K562 (cell line): ENCODE data around the gene ZBED4. TPM values are rescaled to one million over a fixed set of nuclear protein-coding genes. Genes with fewer than 3 reads are reported as not detected.

Experiments used
- ATAC-seq: fragments of 200-7000 bp; cut with Tn5 transposase; 3 replicates; pipeline ENCODE4 v1.9.1; 2020; ENCODE audit warnings: moderate library complexity
- BruUV-seq: library from RNA; stranded (reverse); fragments of 400-500 nt; replicated peaks from 2 replicates; lab custom pipeline; 2021; lab: Mats Ljungman, UMichigan
- CTCF ChIA-PET: fragments of 300-600 bp; formaldehyde crosslinking; extraction: SDS; loops from one replicate; lab custom pipeline; 2021; ENCODE audit warnings: low intra/inter-chr PET ratio; lab: Yijun Ruan, JAX
- POLR2A ChIA-PET: fragments of 300-600, 350-650 bp; sonication (Branson Sonifier 250); formaldehyde crosslinking; extraction: SDS; loops from one replicate; lab custom pipeline; 2021; ENCODE audit warnings: antibody characterized with exemption, inconsistent platforms; lab: Yijun Ruan, JAX
- DNase-seq, 4 experiments: peaks; one replicate each; pipeline versions ENCODE4 v3.0.0 to v3.0.0-alpha.2; 2011 to 2018; ENCODE audit warnings: low spot score in 3 of 4, mixed read lengths in 3 of 4; ENCODE audit errors: extremely low read depth in 1 of 4
- FAIRE-seq: peaks from 2 replicates; lab custom pipeline; 2011; peaks lifted over from hg19 to GRCh38; lab: Jason Lieb, UNC
- H2AFZ ChIP-seq: 2 replicates; pipeline ENCODE4 v1.6.0; 2011; ENCODE audit warnings: low read depth, low read length, control low read depth, inconsistent platforms
- H3K27ac ChIP-seq: fragments of 200-600 bp; 3 replicates; pipeline ENCODE4 v1.8.0; 2011; ENCODE audit warnings: low read depth, mild to moderate bottlenecking, control low read depth, inconsistent platforms, low read length, moderate library complexity, mixed read lengths; ENCODE audit errors: extremely low read depth
- H3K27me3 ChIP-seq, 2 experiments: fragments of 300-600 bp in 1 of 2; 2 replicates in 1 of 2; 3 replicates in 1 of 2; pipeline versions ENCODE4 v1.6.0 to v1.8.0; 2011; ENCODE audit warnings: inconsistent platforms in 2 of 2, low read length in 2 of 2, mild to moderate bottlenecking in 1 of 2, mixed read lengths in 1 of 2, moderate library complexity in 1 of 2; ENCODE audit not compliant: control insufficient read depth in 2 of 2, insufficient read depth in 2 of 2
- H3K36me3 ChIP-seq: fragments of 300-600 bp; 3 replicates; pipeline ENCODE4 v1.8.0; 2011; ENCODE audit warnings: mild to moderate bottlenecking, low read length, inconsistent platforms; ENCODE audit not compliant: control insufficient read depth, insufficient read depth
- H3K4me1 ChIP-seq, 2 experiments: fragments of 200-600 bp in 1 of 2; replicated peaks in 1 of 2; 2 replicates in 1 of 2; 3 replicates in 1 of 2; pipeline versions ENCODE4 v1.5.1 to v1.8.0; 2011; ENCODE audit warnings: inconsistent platforms in 2 of 2, low read length in 2 of 2, mild to moderate bottlenecking in 1 of 2, mixed read lengths in 1 of 2, moderate library complexity in 1 of 2; ENCODE audit not compliant: control insufficient read depth in 2 of 2, insufficient read depth in 2 of 2
- H3K4me2 ChIP-seq: 2 replicates; pipeline ENCODE4 v1.6.1; 2011; ENCODE audit warnings: low read length, control low read depth, inconsistent platforms, mixed read lengths; ENCODE audit not compliant: insufficient read depth
- H3K4me3 ChIP-seq: fragments of 200-600 bp; sonication (generic), shearing (Covaris generic); 2 replicates; pipeline ENCODE4 v1.5.1; 2016; ENCODE audit warnings: control low read depth, inconsistent platforms
- H3K79me2 ChIP-seq: fragments of 200-600 bp; 3 replicates; pipeline ENCODE4 v1.8.0; 2011; ENCODE audit warnings: low read length, inconsistent platforms; ENCODE audit not compliant: control insufficient read depth, insufficient read depth
- H3K9ac ChIP-seq, 2 experiments: 2 replicates each; pipeline versions ENCODE4 v1.6.0 to v1.6.1; 2011; ENCODE audit warnings: low read depth in 2 of 2, low read length in 2 of 2, control low read depth in 1 of 2, inconsistent platforms in 1 of 2, mild to moderate bottlenecking in 1 of 2, mixed read lengths in 1 of 2; ENCODE audit not compliant: insufficient read depth in 1 of 2
- H3K9me1 ChIP-seq: one replicate; pipeline ENCODE4 v1.6.0; 2011; ENCODE audit warnings: inconsistent platforms, mild to moderate bottlenecking, low read length, moderate library complexity; ENCODE audit not compliant: control insufficient read depth, insufficient read depth
- H3K9me3 ChIP-seq: replicated peaks from 2 replicates; pipeline ENCODE4 v1.5.1; 2011; ENCODE audit warnings: low read depth, low read length, inconsistent platforms; ENCODE audit not compliant: control insufficient read depth, insufficient read depth
- H4K20me1 ChIP-seq: replicated peaks from 2 replicates; pipeline ENCODE4 v1.6.1; 2011; ENCODE audit warnings: low read length, inconsistent platforms, mixed read lengths; ENCODE audit not compliant: control insufficient read depth, insufficient read depth
- ATF4 ChIP-seq: fragments of 450-650 bp; formaldehyde crosslinking; IDR thresholded peaks from 2 replicates; pipeline ENCODE4 v1.4.0; 2022; ENCODE audit warnings: mild to moderate bottlenecking, moderate library complexity
- FOXJ3 ChIP-seq: sonication (generic); formaldehyde crosslinking; IDR thresholded peaks from 2 replicates; pipeline ENCODE4 v1.4.0; 2020; ENCODE audit warnings: mild to moderate bottlenecking, missing genetic modification reagents
- GTF2E2 ChIP-seq: fragments of 200-800 bp; sonication (Bioruptor generic); IDR thresholded peaks from 2 replicates; pipeline ENCODE4 v1.6.1; 2016; ENCODE audit warnings: missing genetic modification characterization, missing compliant biosample characterization
- HDAC2 ChIP-seq: fragments of 450-650 bp; IDR thresholded peaks from 2 replicates; pipeline ENCODE4 v1.6.1; 2016; ENCODE audit warnings: mild to moderate bottlenecking
- HDAC6 ChIP-seq: IDR thresholded peaks from 2 replicates; pipeline ENCODE4 v1.6.1; 2012; ENCODE audit warnings: low read depth, mild to moderate bottlenecking, control low read depth, inconsistent platforms, low read length, moderate library complexity
- NELFE ChIP-seq: IDR thresholded peaks from 2 replicates; pipeline ENCODE4 v1.6.1; 2011; ENCODE audit warnings: mild to moderate bottlenecking; ENCODE audit not compliant: insufficient read depth, insufficient read length
- NFIC ChIP-seq: fragments of 450-650 bp; IDR thresholded peaks from 2 replicates; pipeline ENCODE4 v1.6.1; 2017; ENCODE audit warnings: mild to moderate bottlenecking, inconsistent platforms
- ZFX ChIP-seq: sonication (generic); formaldehyde crosslinking; IDR thresholded peaks from 2 replicates; pipeline ENCODE4 v1.8.0; 2022; ENCODE audit warnings: mild to moderate bottlenecking, missing genetic modification reagents, moderate library complexity
- ZNF140 ChIP-seq: fragments of 250-450 bp; sonication (Bioruptor Pico); IDR thresholded peaks from 2 replicates; pipeline ENCODE4 v1.8.0; 2021; ENCODE audit warnings: moderate library complexity, mild to moderate bottlenecking, inconsistent platforms
- ZNF551 ChIP-seq: fragments of 250-450 bp; sonication (Bioruptor Pico); IDR thresholded peaks from 2 replicates; pipeline ENCODE4 v1.5.0; 2021; ENCODE audit warnings: mild to moderate bottlenecking, moderate library complexity
- ZNF57 ChIP-seq: fragments of 450-650 bp; formaldehyde crosslinking; IDR thresholded peaks from 2 replicates; pipeline ENCODE4 v1.4.0; 2020; ENCODE audit warnings: mild to moderate bottlenecking, moderate library complexity
- ZNF589 ChIP-seq: fragments of 200-800 bp; sonication (Bioruptor generic); IDR thresholded peaks from 2 replicates; pipeline ENCODE4 v1.6.1; 2016; ENCODE audit warnings: low read depth, missing genetic modification characterization, missing compliant biosample characterization
- ZNF76 ChIP-seq: fragments of 250-450 bp; sonication (Bioruptor Pico); IDR thresholded peaks from 2 replicates; pipeline ENCODE4 v1.4.0; 2020; ENCODE audit warnings: mild to moderate bottlenecking, moderate library complexity, borderline replicate concordance
- WGBS: fragments of 100-300 bp; shearing (Covaris generic); methylation state at CpG from one replicate; pipeline ENCODE4 v1.1.6; 2016; ENCODE audit warnings: low coverage, mixed read lengths; ENCODE audit not compliant: insufficient coverage; ENCODE audit errors: missing lambda C conversion rate; 5-methylcytosine and 5-hydroxymethylcytosine counted together
- in situ Hi-C: fragments of 300-500 bp; cut with MboI; formaldehyde crosslinking; loops from 4 replicates; pipeline ENCODE4 v1.15.0; 2018; ENCODE audit warnings: inconsistent platforms, mixed read lengths
- intact Hi-C: fragments of 100-400 bp; cut with micrococcal nuclease; formaldehyde crosslinking; loops from 2 replicates; pipeline ENCODE4 v1.14.2; 2022
- polyA plus RNA-seq, 8 experiments: library from polyadenylated mRNA; depleted of rRNA in 4 of 8; stranded (reverse) in 5 of 8; unstranded in 3 of 8; fragments of >200 nt; fragmentation: Nextera tagmentation in 2 of 8; fragmentation: Illumina TruSeq in 1 of 8; extraction: Ambion mirVana in 2 of 8; extraction: Trizol in 1 of 8; gene quantifications; 2 replicates each; pipeline versions ENCODE4 v1.2.1 to v1.2.3, GENCODE V29; 2011 to 2014; ENCODE audit warnings: inconsistent platforms in 1 of 8, missing spikeins in 1 of 8
- total RNA-seq, 7 experiments: library from RNA; depleted of rRNA in 6 of 7; stranded (reverse); fragments of >200 nt in 6 of 7; fragmentation: Illumina TruSeq in 2 of 7; extraction: Trizol in 2 of 7; gene quantifications; 2 replicates each; pipeline versions ENCODE4 v1.2.1 to v1.2.3, GENCODE V29; 2011 to 2021; ENCODE audit warnings: low replicate concordance in 1 of 7

The ZBED4 gene
- total and polyA plus RNA-seq, 9 of the 15 experiments (the other 6 are each of a cell fraction or from before 2014, with no cell fraction given) = 1.5 to 16.8 (median 7.4) TPM

GRCh38 chr22:49861642-49862495 is 8.2 kb downstream of the ZBED4 start:
- H3K36me3 ChIP-seq = peaks cover 8% of the 10 kb centered on the region; the same call in 2 of the 3 replicates
- H3K9me1 ChIP-seq = peaks cover 4% of the 10 kb centered on the region
- H3K4me2 ChIP-seq = no peak overlapping the region
- H3K4me3 ChIP-seq = no peak overlapping the region
- BruUV-seq = no TSS peak
- ATAC-seq = no peak
- TF ChIP-seq GTF2E2 (no peak), NFIC (peak; percentile 72)
- no peak overlapping the region for H3K27ac ChIP-seq
- 88% methylated on average over 17 of the region's 29 CpGs for WGBS
- peaks cover 0 to 8% of the 10 kb centered on the region in 2 experiments; a peak in 3 of 5 replicates for H3K4me1 ChIP-seq
- H4K20me1 ChIP-seq = no peaks in the 10 kb centered on the region; the same call in 1 of the 2 replicates
- ChIA-PET CTCF (no interaction called here), POLR2A (interaction anchor here (0.6 to 1.1 kb wide), 3 partner anchors 10 to 110 kb away, joined by 3 to 4 read pairs (median 3); no protein-coding TSS in a partner anchor)
- no peak overlapping the region for H3K9ac ChIP-seq
- intact Hi-C loops = no loop called here
- H3K27me3 ChIP-seq = no peaks in the 10 kb centered on the region
- no peak for FAIRE-seq
- no peak for DNase-seq
- H3K9me3 ChIP-seq = no peaks in the 10 kb centered on the region; the same call in 1 of the 2 replicates
- H3K79me2 ChIP-seq = peaks cover 85% of the 10 kb centered on the region
- H2AFZ ChIP-seq = no peak overlapping the region
- in situ Hi-C loops = no loop called here

GRCh38 chr22:49862496-49862776 is 8.8 kb downstream of the ZBED4 start:
- no peak overlapping the region for H2AFZ ChIP-seq
- H3K9ac ChIP-seq = no peak overlapping the region
- ATAC-seq (no peak), DNase-seq (no peak), FAIRE-seq (no peak)
- peaks cover 0 to 4% of the 10 kb centered on the region in 2 experiments; a peak in 2 of 5 replicates for H3K4me1 ChIP-seq
- no peak overlapping the region for H3K4me2 ChIP-seq
- peaks cover 3% of the 10 kb centered on the region; the same call in 2 of the 3 replicates for H3K36me3 ChIP-seq
- H3K9me3 ChIP-seq = no peaks in the 10 kb centered on the region; the same call in 1 of the 2 replicates
- POLR2A ChIA-PET = no interaction called here
- BruUV-seq = no TSS peak
- CTCF ChIA-PET = no interaction called here
- in situ Hi-C loops = no loop called here
- no peak overlapping the region for H3K4me3 ChIP-seq
- H4K20me1 ChIP-seq = no peaks in the 10 kb centered on the region
- intact Hi-C loops = no loop called here
- no CpG with 5 or more reads among the region's 5 CpGs for WGBS
- TF ChIP-seq ZNF140 (CRISPR knock-in tag) = no peak
- TF ChIP-seq HDAC2 = no peak
- no peak for TF ChIP-seq HDAC6
- TF ChIP-seq ZNF589 (CRISPR knock-in tag) = no peak
- TF ChIP-seq FOXJ3 (CRISPR knock-in tag) = no peak
- TF ChIP-seq ZNF57 (CRISPR knock-in tag) = no peak
- TF ChIP-seq ATF4 (CRISPR knock-in tag) = no peak
- no peak for TF ChIP-seq ZNF551
- no peak for TF ChIP-seq NELFE
- TF ChIP-seq ZNF76 = no peak
- no peak for TF ChIP-seq ZFX (CRISPR knock-in tag)
- peaks cover 85% of the 10 kb centered on the region for H3K79me2 ChIP-seq
- no peaks in the 10 kb centered on the region for H3K27me3 ChIP-seq
- peaks cover 4% of the 10 kb centered on the region for H3K9me1 ChIP-seq
- H3K27ac ChIP-seq = no peak overlapping the region
